ENCODE results near the gene AGPAT3.
A peak's percentile ranks its signal among the peaks of the same experiment; 100 is the strongest.

The AGPAT3 gene

GRCh38 chr21:43954896-43955295 lies 89.9 kb downstream of the AGPAT3 start:
- H3K14ac ChIP-seq (ENCODE audit: low read length), result no peak overlapping the region
- H2BK120ac ChIP-seq (ENCODE audit: low read depth, low read length), result no peak overlapping the region
- H4K8ac ChIP-seq (ENCODE audit: low read depth, low read length), result peak overlapping the region; percentile 48
- no peak overlapping the region for H2BK15ac ChIP-seq (ENCODE audit: low read length)
- WGBS, 2 donors (ENCODE audit: extremely low coverage in 2 of 2, insufficient read length in 2 of 2, insufficient replicate concordance in 1 of 2), result no CpG with 5 or more reads among the region's 19 CpGs
- H2BK12ac ChIP-seq (ENCODE audit: low read length), result no peak overlapping the region
- peaks cover 8% of the 10 kb centered on the region for H3K79me1 ChIP-seq (ENCODE audit: low read depth, low read length)
- DNase-seq (ENCODE audit: low spot score), result no peak
- H3K27ac ChIP-seq (replicated peaks; ENCODE audit: low read length), result no peak overlapping the region
- H2AK5ac ChIP-seq (ENCODE audit: low read depth, low read length), result peak overlapping the region; percentile 68
- peak overlapping the region; percentile 36 for H3K23ac ChIP-seq (ENCODE audit: low read depth, low read length, poor library complexity)
- H3K4me2 ChIP-seq (ENCODE audit: insufficient read depth, low read length, poor library complexity, severe bottlenecking), result no peak overlapping the region
- H4K91ac ChIP-seq (ENCODE audit: low read depth, low read length, poor library complexity), result no peak overlapping the region
- H3K18ac ChIP-seq (ENCODE audit: low read length), result no peak overlapping the region
- peaks cover 3 to 8% of the 10 kb centered on the region in 2 donors for H3K36me3 ChIP-seq (replicated peaks in 1 of 2; ENCODE audit: control insufficient read depth in 2 of 2, insufficient read depth in 2 of 2, low read length in 2 of 2)
- no peak overlapping the region for H3K9ac ChIP-seq (ENCODE audit: low read depth, low read length, poor library complexity)
- peaks cover 0 to 7% (median 0%) of the 10 kb centered on the region in 3 experiments for H3K27me3 ChIP-seq (ENCODE audit: control insufficient read depth in 3 of 3, insufficient read depth in 3 of 3, low read depth in 1 of 3, low read length in 3 of 3)
- peaks cover 0 to 10% of the 10 kb centered on the region in 2 donors for H3K9me3 ChIP-seq (replicated peaks in 1 of 2; ENCODE audit: control insufficient read depth in 2 of 2, insufficient read depth in 1 of 2, low read depth in 1 of 2, low read length in 2 of 2)
- H3K4me3 ChIP-seq (ENCODE audit: low read length in 2 of 2), result no peak overlapping the region
- H2BK5ac ChIP-seq (ENCODE audit: low read length), result no peak overlapping the region
- no peak overlapping the region for H2AFZ ChIP-seq (ENCODE audit: low read length)
- H3K4me1 ChIP-seq (ENCODE audit: control insufficient read depth in 2 of 2, insufficient read depth in 1 of 2, low read depth in 1 of 2, low read length in 2 of 2), result peaks cover 6 to 23% of the 10 kb centered on the region in 2 donors
- H3K4ac ChIP-seq (ENCODE audit: low read length), result no peak overlapping the region

GRCh38 chr21:43956019-43956669 lies 91.1 kb downstream of the AGPAT3 start:
- H3K27me3 ChIP-seq (ENCODE audit: control insufficient read depth in 3 of 3, insufficient read depth in 3 of 3, low read depth in 1 of 3, low read length in 3 of 3), result peaks cover 0 to 7% (median 0%) of the 10 kb centered on the region in 3 experiments
- no peak overlapping the region for H2AFZ ChIP-seq (ENCODE audit: low read length)
- H3K4me3 ChIP-seq (ENCODE audit: low read length in 2 of 2), result no peak overlapping the region
- H2BK5ac ChIP-seq (ENCODE audit: low read length), result no peak overlapping the region
- no peak overlapping the region for H4K91ac ChIP-seq (ENCODE audit: low read depth, low read length, poor library complexity)
- WGBS, 2 donors (ENCODE audit: extremely low coverage in 2 of 2, insufficient read length in 2 of 2, insufficient replicate concordance in 1 of 2), result no CpG with 5 or more reads among the region's 11 CpGs
- H3K23ac ChIP-seq (ENCODE audit: low read depth, low read length, poor library complexity), result no peak overlapping the region
- H3K79me1 ChIP-seq (ENCODE audit: low read depth, low read length), result peaks cover 8% of the 10 kb centered on the region
- no peak overlapping the region for H4K8ac ChIP-seq (ENCODE audit: low read depth, low read length)
- no peak for DNase-seq (ENCODE audit: low spot score)
- peaks cover 0 to 10% of the 10 kb centered on the region in 2 donors for H3K9me3 ChIP-seq (replicated peaks in 1 of 2; ENCODE audit: control insufficient read depth in 2 of 2, insufficient read depth in 1 of 2, low read depth in 1 of 2, low read length in 2 of 2)
- H3K4me2 ChIP-seq (ENCODE audit: insufficient read depth, low read length, poor library complexity, severe bottlenecking), result no peak overlapping the region
- H3K9ac ChIP-seq (ENCODE audit: low read depth, low read length, poor library complexity), result peak overlapping the region; percentile 53
- H2BK15ac ChIP-seq (ENCODE audit: low read length), result peak overlapping the region; percentile 21
- peak overlapping the region; percentile 20 for H2AK5ac ChIP-seq (ENCODE audit: low read depth, low read length)
- H3K4me1 ChIP-seq (ENCODE audit: control insufficient read depth in 2 of 2, insufficient read depth in 1 of 2, low read depth in 1 of 2, low read length in 2 of 2), result peaks cover 6 to 23% of the 10 kb centered on the region in 2 donors
- H3K27ac ChIP-seq (replicated peaks; ENCODE audit: low read length), result no peak overlapping the region
- peak overlapping the region; percentile 25 for H3K18ac ChIP-seq (ENCODE audit: low read length)
- H3K14ac ChIP-seq (ENCODE audit: low read length), result no peak overlapping the region
- no peak overlapping the region for H2BK120ac ChIP-seq (ENCODE audit: low read depth, low read length)
- peaks cover 8 to 13% of the 10 kb centered on the region in 2 donors for H3K36me3 ChIP-seq (replicated peaks in 1 of 2; ENCODE audit: control insufficient read depth in 2 of 2, insufficient read depth in 2 of 2, low read length in 2 of 2)
- H3K4ac ChIP-seq (ENCODE audit: low read length), result no peak overlapping the region
- H2BK12ac ChIP-seq (ENCODE audit: low read length), result peak overlapping the region; percentile 63

- Histone ChIP-seq H3K9me3 (replicated peaks in 1 of 2; ENCODE audit: control insufficient read depth in 2 of 2, insufficient read depth in 1 of 2, low read depth in 1 of 2, low read length in 2 of 2) (peaks cover 2 to 10% of the 10 kb centered on the region in 2 donors), H2AK5ac (ENCODE audit: low read depth, low read length) (peak overlapping the region; percentile 20), H3K14ac (ENCODE audit: low read length) (no peak overlapping the region), H3K79me1 (ENCODE audit: low read depth, low read length) (peaks cover 8% of the 10 kb centered on the region), H3K27me3 (ENCODE audit: control insufficient read depth in 3 of 3, insufficient read depth in 3 of 3, low read depth in 1 of 3, low read length in 3 of 3) (peaks cover 0 to 7% (median 0%) of the 10 kb centered on the region in 3 experiments), H3K27ac (replicated peaks; ENCODE audit: low read length) (no peak overlapping the region), H3K4me2 (ENCODE audit: insufficient read depth, low read length, poor library complexity, severe bottlenecking) (no peak overlapping the region), H3K36me3 (replicated peaks in 1 of 2; ENCODE audit: control insufficient read depth in 2 of 2, insufficient read depth in 2 of 2, low read length in 2 of 2) (peaks cover 8 to 18% of the 10 kb centered on the region in 2 donors), H3K4me1 (ENCODE audit: control insufficient read depth in 2 of 2, insufficient read depth in 1 of 2, low read depth in 1 of 2, low read length in 2 of 2) (peaks cover 6 to 23% of the 10 kb centered on the region in 2 donors), H4K91ac (ENCODE audit: low read depth, low read length, poor library complexity) (no peak overlapping the region), H3K23ac (ENCODE audit: low read depth, low read length, poor library complexity) (peak overlapping the region; percentile 45), H2BK5ac (ENCODE audit: low read length) (no peak overlapping the region), H2AFZ (ENCODE audit: low read length) (no peak overlapping the region), H2BK120ac (ENCODE audit: low read depth, low read length) (no peak overlapping the region), H2BK15ac (ENCODE audit: low read length) (no peak overlapping the region), H2BK12ac (ENCODE audit: low read length) (no peak overlapping the region), H3K18ac (ENCODE audit: low read length) (peak overlapping the region; percentile 44), H3K9ac (ENCODE audit: low read depth, low read length, poor library complexity) (peak overlapping the region; percentile 53), H4K8ac (ENCODE audit: low read depth, low read length) (no peak overlapping the region), H3K4me3 (ENCODE audit: low read length in 2 of 2) (peak overlapping the region in 1 of 2 donors; percentile 7), H3K4ac (ENCODE audit: low read length) (no peak overlapping the region)
- WGBS, 2 donors (ENCODE audit: extremely low coverage in 2 of 2, insufficient read length in 2 of 2, insufficient replicate concordance in 1 of 2), result no CpG with 5 or more reads among the region's 6 CpGs
- DNase-seq (ENCODE audit: low spot score), result no peak
Observed at GRCh38 chr21:43956670-43957035, 91.6 kb downstream of the AGPAT3 start.

DNA sequence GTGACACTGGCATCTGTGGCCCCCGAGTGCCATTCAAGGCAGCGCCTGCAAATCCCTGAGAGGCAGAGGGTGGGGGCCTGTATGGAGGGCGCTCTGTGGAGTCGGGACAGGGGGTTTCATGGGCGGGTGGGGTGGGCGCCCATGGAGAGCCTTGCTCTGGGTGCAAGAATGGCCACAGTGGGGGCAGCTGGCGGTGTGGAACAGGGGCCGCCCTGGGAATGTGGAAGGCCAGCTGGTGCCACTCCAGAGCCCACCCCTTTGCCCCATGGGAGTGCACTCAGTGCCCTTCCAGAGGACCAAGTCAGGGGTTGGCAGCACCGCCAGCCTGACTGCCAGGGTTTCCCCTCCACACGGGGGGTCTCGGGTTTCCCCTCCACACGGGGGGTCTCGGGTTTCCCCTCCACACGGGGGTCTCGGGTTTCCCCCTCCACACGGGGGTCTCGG lies 92.1 kb downstream of the AGPAT3 start:
- Histone ChIP-seq H3K4me1 (ENCODE audit: control insufficient read depth in 2 of 2, insufficient read depth in 1 of 2, low read depth in 1 of 2, low read length in 2 of 2) (peaks cover 3 to 23% of the 10 kb centered on the region in 2 donors), H3K4ac (ENCODE audit: low read length) (no peak overlapping the region), H2AK5ac (ENCODE audit: low read depth, low read length) (peak overlapping the region; percentile 20), H2BK120ac (ENCODE audit: low read depth, low read length) (no peak overlapping the region), H3K9ac (ENCODE audit: low read depth, low read length, poor library complexity) (no peak overlapping the region), H3K27me3 (ENCODE audit: control insufficient read depth in 3 of 3, insufficient read depth in 3 of 3, low read depth in 1 of 3, low read length in 3 of 3) (peaks cover 0 to 7% (median 0%) of the 10 kb centered on the region in 3 experiments), H3K9me3 (replicated peaks in 1 of 2; ENCODE audit: control insufficient read depth in 2 of 2, insufficient read depth in 1 of 2, low read depth in 1 of 2, low read length in 2 of 2) (peaks cover 2 to 10% of the 10 kb centered on the region in 2 donors), H3K18ac (ENCODE audit: low read length) (peak overlapping the region; percentile 44), H3K36me3 (replicated peaks in 1 of 2; ENCODE audit: control insufficient read depth in 2 of 2, insufficient read depth in 2 of 2, low read length in 2 of 2) (peaks cover 8 to 19% of the 10 kb centered on the region in 2 donors), H2BK5ac (ENCODE audit: low read length) (no peak overlapping the region), H3K4me2 (ENCODE audit: insufficient read depth, low read length, poor library complexity, severe bottlenecking) (no peak overlapping the region), H4K91ac (ENCODE audit: low read depth, low read length, poor library complexity) (no peak overlapping the region), H3K4me3 (ENCODE audit: low read length in 2 of 2) (no peak overlapping the region), H2BK12ac (ENCODE audit: low read length) (no peak overlapping the region), H3K27ac (replicated peaks; ENCODE audit: low read length) (no peak overlapping the region), H2BK15ac (ENCODE audit: low read length) (no peak overlapping the region), H4K8ac (ENCODE audit: low read depth, low read length) (no peak overlapping the region), H3K23ac (ENCODE audit: low read depth, low read length, poor library complexity) (peak overlapping the region; percentile 45), H3K79me1 (ENCODE audit: low read depth, low read length) (peaks cover 8% of the 10 kb centered on the region), H3K14ac (ENCODE audit: low read length) (no peak overlapping the region), H2AFZ (ENCODE audit: low read length) (no peak overlapping the region)
- no CpG with 5 or more reads among the region's 17 CpGs for WGBS, 2 donors (ENCODE audit: extremely low coverage in 2 of 2, insufficient read length in 2 of 2, insufficient replicate concordance in 1 of 2)
- DNase-seq (ENCODE audit: low spot score), result no peak

Measured in neuronal stem cell (in vitro differentiated cells).